ENCODE measurements around the gene COL6A5. TPM values are rescaled to one million over a fixed set of nuclear protein-coding genes. Genes with fewer than 3 reads are reported as not detected.
"Not testable (repeated sequence)": the region's sequence is repeated elsewhere in the genome, so short reads cannot be mapped to it uniquely, and the experiment has no call there.

The COL6A5 gene
- total and polyA plus RNA-seq, 2 donors (not counting 3 experiments of a cell fraction or from before 2014, with no cell fraction given) = not detected

GRCh38 chr3:130442284-130442683 lies 96.8 kb downstream of the COL6A5 start:
- TF ChIP-seq FOS (IDR thresholded peaks at IDR 0.05; ENCODE audit: borderline replicate concordance, insufficient read depth, low read length) (no peak), GATA2 (IDR thresholded peaks at IDR 0.05; ENCODE audit: insufficient read depth, insufficient read length, low read depth, low read length) (no peak), POLR2A (IDR thresholded peaks at IDR 0.05; ENCODE audit: low read depth, low read length) (no peak)
- Histone ChIP-seq H3K4me1 (ENCODE audit: control insufficient read depth, extremely low read depth, insufficient read depth, low read length) (no peaks in the 10 kb centered on the region), H2AFZ (ENCODE audit: low read depth, low read length) (no peak overlapping the region), H3K9ac (replicated peaks; ENCODE audit: extremely low read depth, insufficient read depth, low read length) (no peak overlapping the region), H3K4me2 (ENCODE audit: insufficient read depth, low read length) (no peak overlapping the region), H3K9me3 (replicated peaks; ENCODE audit: control insufficient read depth, insufficient read depth, low read length) (no peaks in the 10 kb centered on the region), H3K79me2 (ENCODE audit: control insufficient read depth, insufficient read depth, low read length) (no peaks in the 10 kb centered on the region), H3K36me3 (ENCODE audit: control insufficient read depth in 2 of 2, extremely low read depth in 1 of 2, insufficient read depth in 2 of 2, low read length in 2 of 2) (no peaks in the 10 kb centered on the region), H4K20me1 (replicated peaks; ENCODE audit: control insufficient read depth, extremely low read depth, insufficient read depth, low read length) (no peaks in the 10 kb centered on the region), H3K27ac (ENCODE audit: insufficient read depth, low read depth, low read length) (no peak overlapping the region), H3K4me3 (replicated peaks in 1 of 3; ENCODE audit: insufficient read depth in 1 of 3, low read depth in 1 of 3, low read length in 3 of 3) (no peak overlapping the region), H3K27me3 (ENCODE audit: control insufficient read depth in 2 of 2, insufficient read depth in 2 of 2, low read length in 2 of 2) (no peaks in the 10 kb centered on the region), H3K9me1 (replicated peaks; ENCODE audit: control insufficient read depth, extremely low read depth, insufficient read depth, low read length) (no peaks in the 10 kb centered on the region)
- ChIA-PET CTCF (no interaction called here), POLR2A (no interaction called here)
- dilution Hi-C loops (cut with MboI; ENCODE audit: extremely low pct_ligation_motif_present, low sequenced_read_pairs) = no loop called here
- FAIRE-seq (no peak), DNase-seq (ENCODE audit: low read depth, low spot score) (no peak)
- intact Hi-C loops (cut with micrococcal nuclease) = no loop called here
- BruUV-seq (replicated peaks) = no TSS peak

GRCh38 chr3:130446840-130447239 lies 101.4 kb downstream of the COL6A5 start:
- POLR2A ChIA-PET; H3K27me3 ChIP-seq (ENCODE audit: control insufficient read depth in 2 of 2, insufficient read depth in 2 of 2, low read length in 2 of 2); FAIRE-seq; H2AFZ ChIP-seq (ENCODE audit: low read depth, low read length); intact Hi-C loops (cut with micrococcal nuclease); H3K4me3 ChIP-seq (replicated peaks in 1 of 3; ENCODE audit: insufficient read depth in 1 of 3, low read depth in 1 of 3, low read length in 3 of 3); H3K4me1 ChIP-seq (ENCODE audit: control insufficient read depth, extremely low read depth, insufficient read depth, low read length); H3K9ac ChIP-seq (replicated peaks; ENCODE audit: extremely low read depth, insufficient read depth, low read length); H3K9me1 ChIP-seq (replicated peaks; ENCODE audit: control insufficient read depth, extremely low read depth, insufficient read depth, low read length); H4K20me1 ChIP-seq (replicated peaks; ENCODE audit: control insufficient read depth, extremely low read depth, insufficient read depth, low read length); H3K9me3 ChIP-seq (replicated peaks; ENCODE audit: control insufficient read depth, insufficient read depth, low read length); DNase-seq (ENCODE audit: low read depth, low spot score); H3K27ac ChIP-seq (ENCODE audit: insufficient read depth, low read depth, low read length); dilution Hi-C loops (cut with MboI; ENCODE audit: extremely low pct_ligation_motif_present, low sequenced_read_pairs); H3K4me2 ChIP-seq (ENCODE audit: insufficient read depth, low read length); H3K79me2 ChIP-seq (ENCODE audit: control insufficient read depth, insufficient read depth, low read length); H3K36me3 ChIP-seq (ENCODE audit: control insufficient read depth in 2 of 2, extremely low read depth in 1 of 2, insufficient read depth in 2 of 2, low read length in 2 of 2); BruUV-seq (replicated peaks); CTCF ChIA-PET: not testable (repeated sequence)

GRCh38 chr3:130448155-130448554 lies 102.7 kb downstream of the COL6A5 start:
- H2AFZ ChIP-seq (ENCODE audit: low read depth, low read length); H3K4me1 ChIP-seq (ENCODE audit: control insufficient read depth, extremely low read depth, insufficient read depth, low read length); H3K27me3 ChIP-seq (ENCODE audit: control insufficient read depth in 2 of 2, insufficient read depth in 2 of 2, low read length in 2 of 2); BruUV-seq (replicated peaks); H3K79me2 ChIP-seq (ENCODE audit: control insufficient read depth, insufficient read depth, low read length); H3K27ac ChIP-seq (ENCODE audit: insufficient read depth, low read depth, low read length); H3K36me3 ChIP-seq (ENCODE audit: control insufficient read depth in 2 of 2, extremely low read depth in 1 of 2, insufficient read depth in 2 of 2, low read length in 2 of 2); DNase-seq (ENCODE audit: low read depth, low spot score); H4K20me1 ChIP-seq (replicated peaks; ENCODE audit: control insufficient read depth, extremely low read depth, insufficient read depth, low read length); intact Hi-C loops (cut with micrococcal nuclease); dilution Hi-C loops (cut with MboI; ENCODE audit: extremely low pct_ligation_motif_present, low sequenced_read_pairs); H3K4me3 ChIP-seq (replicated peaks in 1 of 3; ENCODE audit: insufficient read depth in 1 of 3, low read depth in 1 of 3, low read length in 3 of 3); H3K4me2 ChIP-seq (ENCODE audit: insufficient read depth, low read length); FAIRE-seq; H3K9me3 ChIP-seq (replicated peaks; ENCODE audit: control insufficient read depth, insufficient read depth, low read length); H3K9me1 ChIP-seq (replicated peaks; ENCODE audit: control insufficient read depth, extremely low read depth, insufficient read depth, low read length); CTCF ChIA-PET; POLR2A ChIA-PET; H3K9ac ChIP-seq (replicated peaks; ENCODE audit: extremely low read depth, insufficient read depth, low read length): not testable (repeated sequence)

All from endothelial cell of umbilical vein (primary cell).